ENCODE data around the gene MRPL39. TPM values are rescaled to one million over a fixed set of nuclear protein-coding genes. Genes with fewer than 3 reads are reported as not detected.

MRPL39 gene
- total and polyA plus RNA-seq, 2 donors (not counting 3 experiments of a cell fraction or from before 2014, with no cell fraction given): 10.4 to 25.2 TPM

DNA sequence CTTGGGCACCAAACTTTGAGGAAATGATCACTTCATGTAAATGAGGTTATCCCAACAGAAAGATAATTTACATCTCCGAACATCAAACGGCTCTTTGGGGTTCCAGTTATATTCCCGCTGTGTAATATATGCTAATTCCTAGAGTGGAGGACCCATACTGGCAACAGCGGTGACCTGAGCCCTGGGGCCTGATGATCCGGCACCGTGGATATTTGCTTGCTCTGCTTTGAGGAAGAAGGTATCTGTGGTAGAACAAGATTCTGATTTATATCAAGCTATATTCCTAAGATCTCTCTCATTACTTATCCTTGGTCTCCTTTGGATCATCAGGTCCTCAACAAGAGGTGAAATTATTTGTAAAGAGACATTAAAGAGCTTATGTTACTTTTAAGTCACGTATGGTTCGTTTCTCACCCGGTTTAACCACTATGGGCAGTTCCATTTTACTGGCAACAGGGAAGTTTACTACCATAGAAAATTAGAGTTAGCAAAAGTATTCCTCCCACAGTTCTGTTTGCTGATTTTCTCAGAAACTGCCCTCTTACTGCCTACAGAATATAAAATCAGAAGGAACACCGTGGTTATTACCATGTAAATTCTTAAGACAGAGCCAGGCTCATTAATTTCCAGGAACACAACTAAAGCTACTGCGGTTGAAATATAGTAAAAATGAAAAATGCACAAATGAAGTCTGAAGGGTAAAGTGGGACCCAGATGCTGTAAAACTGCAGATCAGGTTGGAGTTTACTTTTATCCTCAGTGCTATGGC is 56.7 kb downstream of the MRPL39 start:
- Histone ChIP-seq H3K9me3 (replicated peaks; ENCODE audit: control insufficient read depth, insufficient read depth, low read length) (no peaks in the 10 kb centered on the region), H3K27me3 (ENCODE audit: control insufficient read depth in 2 of 2, insufficient read depth in 2 of 2, low read length in 2 of 2) (peaks cover 2 to 4% of the 10 kb centered on the region in 2 experiments), H3K27ac (ENCODE audit: insufficient read depth, low read depth, low read length) (no peak overlapping the region), H3K4me3 (replicated peaks in 1 of 3; ENCODE audit: insufficient read depth in 1 of 3, low read depth in 1 of 3, low read length in 3 of 3) (no peak overlapping the region), H3K36me3 (ENCODE audit: control insufficient read depth in 2 of 2, extremely low read depth in 1 of 2, insufficient read depth in 2 of 2, low read length in 2 of 2) (no peaks in the 10 kb centered on the region), H3K9me1 (replicated peaks; ENCODE audit: control insufficient read depth, extremely low read depth, insufficient read depth, low read length) (no peaks in the 10 kb centered on the region), H3K4me2 (ENCODE audit: insufficient read depth, low read length) (no peak overlapping the region), H3K4me1 (ENCODE audit: control insufficient read depth, extremely low read depth, insufficient read depth, low read length) (no peaks in the 10 kb centered on the region), H3K79me2 (ENCODE audit: control insufficient read depth, insufficient read depth, low read length) (no peaks in the 10 kb centered on the region), H3K9ac (replicated peaks; ENCODE audit: extremely low read depth, insufficient read depth, low read length) (no peak overlapping the region), H2AFZ (ENCODE audit: low read depth, low read length) (no peak overlapping the region), H4K20me1 (replicated peaks; ENCODE audit: control insufficient read depth, extremely low read depth, insufficient read depth, low read length) (no peaks in the 10 kb centered on the region)
- FAIRE-seq (no peak), DNase-seq (ENCODE audit: low read depth, low spot score) (no peak)
- ChIA-PET POLR2A (no interaction called here), CTCF (no interaction called here)
- intact Hi-C loops (cut with micrococcal nuclease): no loop called here
- TF ChIP-seq FOS (IDR thresholded peaks at IDR 0.05; ENCODE audit: borderline replicate concordance, insufficient read depth, low read length) (no peak), POLR2AphosphoS5 (IDR thresholded peaks at IDR 0.05; ENCODE audit: insufficient read depth, low read depth, low read length) (no peak), EZH2 (IDR thresholded peaks at IDR 0.05; ENCODE audit: borderline replicate concordance, low read depth, low read length, severe bottlenecking) (no peak)
- TF ChIP-seq, protein P1, sequence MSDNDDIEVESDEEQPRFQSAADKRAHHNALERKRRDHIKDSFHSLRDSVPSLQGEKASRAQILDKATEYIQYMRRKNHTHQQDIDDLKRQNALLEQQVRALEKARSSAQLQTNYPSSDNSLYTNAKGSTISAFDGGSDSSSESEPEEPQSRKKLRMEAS (IDR thresholded peaks at IDR 0.05; ENCODE audit: insufficient read depth, insufficient read length): no peak
- TF ChIP-seq, protein P2, sequence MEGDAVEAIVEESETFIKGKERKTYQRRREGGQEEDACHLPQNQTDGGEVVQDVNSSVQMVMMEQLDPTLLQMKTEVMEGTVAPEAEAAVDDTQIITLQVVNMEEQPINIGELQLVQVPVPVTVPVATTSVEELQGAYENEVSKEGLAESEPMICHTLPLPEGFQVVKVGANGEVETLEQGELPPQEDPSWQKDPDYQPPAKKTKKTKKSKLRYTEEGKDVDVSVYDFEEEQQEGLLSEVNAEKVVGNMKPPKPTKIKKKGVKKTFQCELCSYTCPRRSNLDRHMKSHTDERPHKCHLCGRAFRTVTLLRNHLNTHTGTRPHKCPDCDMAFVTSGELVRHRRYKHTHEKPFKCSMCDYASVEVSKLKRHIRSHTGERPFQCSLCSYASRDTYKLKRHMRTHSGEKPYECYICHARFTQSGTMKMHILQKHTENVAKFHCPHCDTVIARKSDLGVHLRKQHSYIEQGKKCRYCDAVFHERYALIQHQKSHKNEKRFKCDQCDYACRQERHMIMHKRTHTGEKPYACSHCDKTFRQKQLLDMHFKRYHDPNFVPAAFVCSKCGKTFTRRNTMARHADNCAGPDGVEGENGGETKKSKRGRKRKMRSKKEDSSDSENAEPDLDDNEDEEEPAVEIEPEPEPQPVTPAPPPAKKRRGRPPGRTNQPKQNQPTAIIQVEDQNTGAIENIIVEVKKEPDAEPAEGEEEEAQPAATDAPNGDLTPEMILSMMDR (IDR thresholded peaks at IDR 0.05; ENCODE audit: extremely low read depth in 1 of 2, insufficient read depth in 1 of 2, low read depth in 1 of 2, low read length in 2 of 2): no peak
- no TSS peak for BruUV-seq (replicated peaks)
- dilution Hi-C loops (cut with MboI; ENCODE audit: extremely low pct_ligation_motif_present, low sequenced_read_pairs): no loop called here

Data from endothelial cell of umbilical vein (primary cell).